ENCODE data around the gene ARHGEF11. TPM values are rescaled to one million over a fixed set of nuclear protein-coding genes. Genes with fewer than 3 reads are reported as not detected.

Gene ARHGEF11
- total RNA-seq, 6 experiments from 2014 or later = 21.3 to 24.8 (median 22.4) TPM

GRCh38 chr1:156886583-156887281 is 158.8 kb downstream of the ARHGEF11 start:
- peaks cover 29% of the 10 kb centered on the region for H3K27me3 Mint-ChIP-seq (ENCODE audit: insufficient read depth)
- TF ChIP-seq CTCF (IDR thresholded peaks at IDR 0.05) = no peak
- H3K9me3 Mint-ChIP-seq = no peaks in the 10 kb centered on the region
- DNase-seq = no peak
- no peak overlapping the region for H3K27ac Mint-ChIP-seq
- H3K4me1 Mint-ChIP-seq (ENCODE audit: low read depth) = no peaks in the 10 kb centered on the region
- H3K36me3 Mint-ChIP-seq (ENCODE audit: low read depth) = no peaks in the 10 kb centered on the region
- no peak overlapping the region for H3K4me3 Mint-ChIP-seq

- H3K27ac Mint-ChIP-seq = no peak overlapping the region
- peaks cover 36% of the 10 kb centered on the region for H3K27me3 Mint-ChIP-seq (ENCODE audit: insufficient read depth)
- DNase-seq = no peak
Observed at GRCh38 chr1:156885880-156886355, 159.6 kb downstream of the ARHGEF11 start.

GRCh38 chr1:156885314-156885713 is 160.2 kb downstream of the ARHGEF11 start:
- H3K4me1 Mint-ChIP-seq (ENCODE audit: low read depth) = no peaks in the 10 kb centered on the region
- H3K27me3 Mint-ChIP-seq (ENCODE audit: insufficient read depth) = peaks cover 43% of the 10 kb centered on the region
- TF ChIP-seq CTCF (IDR thresholded peaks at IDR 0.05) = no peak
- no peak overlapping the region for H3K27ac Mint-ChIP-seq
- peak; percentile 19 for DNase-seq
- H3K9me3 Mint-ChIP-seq = no peaks in the 10 kb centered on the region
- no peak overlapping the region for H3K4me3 Mint-ChIP-seq
- no peaks in the 10 kb centered on the region for H3K36me3 Mint-ChIP-seq (ENCODE audit: low read depth)

More at GRCh38 chr1:156885880-156886355, 159.6 kb downstream of the ARHGEF11 start:
- Mint-ChIP-seq H3K9me3 (no peaks in the 10 kb centered on the region), H3K4me1 (ENCODE audit: low read depth) (no peaks in the 10 kb centered on the region), H3K4me3 (no peak overlapping the region), H3K36me3 (ENCODE audit: low read depth) (no peaks in the 10 kb centered on the region)
- no peak for TF ChIP-seq CTCF (IDR thresholded peaks at IDR 0.05)

Small RNA genes lying within 50 kb of the gene (microRNA-seq; reads per million reads assigned to microRNA genes)
- 4.6 reads per million for gene MIR765

Other genes with a start within 250 kb of the ARHGEF11 start
- gene SH2D2A, start 228.9 kb downstream of the ARHGEF11 start, total RNA-seq (2021; fragmentation: NEBNext Ultra II Directional; extraction: Animal tissue kit (Norgen Biotek cat#: 25700)) = under 1 TPM in 2 of 6 experiments, not detected in 4; 0.09 to 0.17 TPM
- not detected for gene INSRR, start 186.6 kb downstream of the ARHGEF11 start, total RNA-seq (2021; fragmentation: NEBNext Ultra II Directional; extraction: Animal tissue kit (Norgen Biotek cat#: 25700))
- gene NTRK1, start 184.9 kb downstream of the ARHGEF11 start, total RNA-seq (2021; fragmentation: NEBNext Ultra II Directional; extraction: Animal tissue kit (Norgen Biotek cat#: 25700)) = under 1 TPM in 1 of 6 experiments, not detected in 5; 0.10 TPM
- 10 to 100 TPM in 4 of 6 experiments, 1 to 10 TPM in 2; 3.2 to 23.6 (median 20.2) TPM for gene PEAR1, start 152.0 kb downstream of the ARHGEF11 start, total RNA-seq (2021; fragmentation: NEBNext Ultra II Directional; extraction: Animal tissue kit (Norgen Biotek cat#: 25700))
- gene LRRC71, start 125.1 kb downstream of the ARHGEF11 start, total RNA-seq (2021; fragmentation: NEBNext Ultra II Directional; extraction: Animal tissue kit (Norgen Biotek cat#: 25700)) = under 1 TPM in 4 of 6 experiments, not detected in 2; 0.13 to 0.46 (median 0.41) TPM
- gene ETV3L, start 54.1 kb upstream of the ARHGEF11 start, total RNA-seq (2021; fragmentation: NEBNext Ultra II Directional; extraction: Animal tissue kit (Norgen Biotek cat#: 25700)) = not detected
- 10 to 100 TPM; 20.0 to 22.9 (median 21.0) TPM for gene ETV3, start 92.7 kb upstream of the ARHGEF11 start, total RNA-seq (2021; fragmentation: NEBNext Ultra II Directional; extraction: Animal tissue kit (Norgen Biotek cat#: 25700))